ENCODE results near the gene AEBP2. TPM values are rescaled to one million over a fixed set of nuclear protein-coding genes. Genes with fewer than 3 reads are reported as not detected.
A peak's percentile ranks its signal among the peaks of the same experiment; 100 is the strongest.
"Not testable (repeated sequence)": the region's sequence is repeated elsewhere in the genome, so short reads cannot be mapped to it uniquely, and the experiment has no call there.

AEBP2 gene
- total RNA-seq, 2 experiments from 2014 or later, result 44.7 to 45.0 TPM

GRCh38 chr12:19410211-19410610, 29.1 kb upstream of the AEBP2 start:
- ChIA-PET POLR2A (no interaction called here), CTCF (no interaction called here)
- Mint-ChIP-seq H3K4me1 (ENCODE audit: low read depth) (no peaks in the 10 kb centered on the region), H3K27ac (no peak overlapping the region), H3K9me3 (no peaks in the 10 kb centered on the region), H3K4me3 (no peak overlapping the region), H3K36me3 (no peaks in the 10 kb centered on the region), H3K27me3 (no peaks in the 10 kb centered on the region)
- DNase-seq, result no peak
- intact Hi-C loops (cut with micrococcal nuclease), result no loop called here

- POLR2A ChIA-PET, result no interaction called here
- H3K9me3 Mint-ChIP-seq, result no peaks in the 10 kb centered on the region
- CTCF ChIA-PET, result no interaction called here
- no peak overlapping the region for H3K4me3 Mint-ChIP-seq
- no peaks in the 10 kb centered on the region for H3K4me1 Mint-ChIP-seq (ENCODE audit: low read depth)
- intact Hi-C loops (cut with micrococcal nuclease), result no loop called here
- no peaks in the 10 kb centered on the region for H3K27me3 Mint-ChIP-seq
- no peak for DNase-seq
- no peaks in the 10 kb centered on the region for H3K36me3 Mint-ChIP-seq
- H3K27ac Mint-ChIP-seq, result no peak overlapping the region
Observed at GRCh38 chr12:19410629-19411185, 28.6 kb upstream of the AEBP2 start.

GRCh38 chr12:19411234-19412204, 27.8 kb upstream of the AEBP2 start:
- no peak for DNase-seq
- Mint-ChIP-seq H3K9me3 (no peaks in the 10 kb centered on the region), H3K27me3 (no peaks in the 10 kb centered on the region), H3K27ac (no peak overlapping the region), H3K4me1 (ENCODE audit: low read depth) (no peaks in the 10 kb centered on the region), H3K36me3 (no peaks in the 10 kb centered on the region), H3K4me3 (no peak overlapping the region)
- CTCF ChIA-PET, result no interaction called here
- intact Hi-C loops (cut with micrococcal nuclease), result no loop called here
- POLR2A ChIA-PET, result no interaction called here

GRCh38 chr12:19412844-19413243, 26.4 kb upstream of the AEBP2 start:
- H3K9me3 Mint-ChIP-seq, result no peaks in the 10 kb centered on the region
- no peaks in the 10 kb centered on the region for H3K36me3 Mint-ChIP-seq
- H3K4me3 Mint-ChIP-seq, result no peak overlapping the region
- H3K27ac Mint-ChIP-seq, result no peak overlapping the region
- POLR2A ChIA-PET, result no interaction called here
- no peak for DNase-seq
- peaks cover 2% of the 10 kb centered on the region for H3K4me1 Mint-ChIP-seq (ENCODE audit: low read depth)
- intact Hi-C loops (cut with micrococcal nuclease), result no loop called here
- CTCF ChIA-PET, result no interaction called here
- H3K27me3 Mint-ChIP-seq, result no peaks in the 10 kb centered on the region

GRCh38 chr12:19413582-19413981, 25.7 kb upstream of the AEBP2 start:
- H3K4me3 Mint-ChIP-seq; H3K9me3 Mint-ChIP-seq; CTCF ChIA-PET; H3K27me3 Mint-ChIP-seq; intact Hi-C loops (cut with micrococcal nuclease); H3K4me1 Mint-ChIP-seq (ENCODE audit: low read depth); DNase-seq; POLR2A ChIA-PET; H3K36me3 Mint-ChIP-seq; H3K27ac Mint-ChIP-seq: not testable (repeated sequence)

- ChIA-PET POLR2A (no interaction called here), CTCF (no interaction called here)
- Mint-ChIP-seq H3K4me3 (no peak overlapping the region), H3K27ac (no peak overlapping the region), H3K27me3 (no peaks in the 10 kb centered on the region), H3K4me1 (ENCODE audit: low read depth) (peaks cover 2% of the 10 kb centered on the region), H3K36me3 (no peaks in the 10 kb centered on the region), H3K9me3 (no peaks in the 10 kb centered on the region)
- intact Hi-C loops (cut with micrococcal nuclease), result no loop called here
- no peak for DNase-seq
Observed at GRCh38 chr12:19415563-19415962, 23.7 kb upstream of the AEBP2 start.

- ChIA-PET POLR2A (no interaction called here), CTCF (no interaction called here)
- no peaks in the 10 kb centered on the region for H3K9me3 Mint-ChIP-seq
- no peaks in the 10 kb centered on the region for H3K36me3 Mint-ChIP-seq
- DNase-seq, result no peak
- intact Hi-C loops (cut with micrococcal nuclease), result no loop called here
- no peak overlapping the region for H3K4me3 Mint-ChIP-seq
- H3K27ac Mint-ChIP-seq, result no peak overlapping the region
- no peaks in the 10 kb centered on the region for H3K27me3 Mint-ChIP-seq
- peaks cover 5% of the 10 kb centered on the region for H3K4me1 Mint-ChIP-seq (ENCODE audit: low read depth)
Observed at GRCh38 chr12:19419086-19419485, 20.2 kb upstream of the AEBP2 start.

GRCh38 chr12:19421503-19422282, 17.6 kb upstream of the AEBP2 start:
- no peaks in the 10 kb centered on the region for H3K9me3 Mint-ChIP-seq
- no peak overlapping the region for H3K4me3 Mint-ChIP-seq
- ChIA-PET CTCF (no interaction called here), POLR2A (no interaction called here)
- intact Hi-C loops (cut with micrococcal nuclease), result no loop called here
- no peak for DNase-seq
- H3K4me1 Mint-ChIP-seq (ENCODE audit: low read depth), result peaks cover 5% of the 10 kb centered on the region
- H3K27ac Mint-ChIP-seq, result no peak overlapping the region
- no peaks in the 10 kb centered on the region for H3K36me3 Mint-ChIP-seq
- no peaks in the 10 kb centered on the region for H3K27me3 Mint-ChIP-seq

GRCh38 chr12:19423166-19423930, 15.9 kb upstream of the AEBP2 start:
- Mint-ChIP-seq H3K36me3 (no peaks in the 10 kb centered on the region), H3K27me3 (no peaks in the 10 kb centered on the region), H3K27ac (no peak overlapping the region), H3K9me3 (peaks cover 2% of the 10 kb centered on the region), H3K4me3 (no peak overlapping the region), H3K4me1 (ENCODE audit: low read depth) (peaks cover 6% of the 10 kb centered on the region)
- ChIA-PET CTCF (no interaction called here), POLR2A (no interaction called here)
- DNase-seq, result no peak
- intact Hi-C loops (cut with micrococcal nuclease), result no loop called here

- no peak overlapping the region for H3K4me3 Mint-ChIP-seq
- DNase-seq, result no peak
- CTCF ChIA-PET, result no interaction called here
Observed at GRCh38 chr12:19428246-19428645, 11.0 kb upstream of the AEBP2 start.

GRCh38 chr12:19429491-19429890, 9.8 kb upstream of the AEBP2 start:
- H3K9me3 Mint-ChIP-seq; H3K27ac Mint-ChIP-seq; H3K27me3 Mint-ChIP-seq; CTCF ChIA-PET; POLR2A ChIA-PET; DNase-seq; H3K36me3 Mint-ChIP-seq; H3K4me3 Mint-ChIP-seq; intact Hi-C loops (cut with micrococcal nuclease): not testable (repeated sequence)
- peaks cover 26% of the 10 kb centered on the region for H3K4me1 Mint-ChIP-seq (ENCODE audit: low read depth)

More at GRCh38 chr12:19428246-19428645, 11.0 kb upstream of the AEBP2 start:
- H3K9me3 Mint-ChIP-seq, result peaks cover 5% of the 10 kb centered on the region
- H3K27ac Mint-ChIP-seq, result no peak overlapping the region
- H3K36me3 Mint-ChIP-seq, result peaks cover 3% of the 10 kb centered on the region
- intact Hi-C loops (cut with micrococcal nuclease), result no loop called here
- POLR2A ChIA-PET, result interaction anchor here (0.6 kb wide), 1 partner anchor 542 kb away, joined by 3 read pairs; no protein-coding TSS in a partner anchor
- no peaks in the 10 kb centered on the region for H3K27me3 Mint-ChIP-seq
- H3K4me1 Mint-ChIP-seq (ENCODE audit: low read depth), result peaks cover 23% of the 10 kb centered on the region

GRCh38 chr12:19430988-19431387, 8.3 kb upstream of the AEBP2 start:
- Mint-ChIP-seq H3K4me1 (ENCODE audit: low read depth) (peaks cover 31% of the 10 kb centered on the region), H3K9me3 (peaks cover 5% of the 10 kb centered on the region), H3K4me3 (no peak overlapping the region), H3K27me3 (no peaks in the 10 kb centered on the region), H3K27ac (peak overlapping the region; percentile 99), H3K36me3 (peaks cover 3% of the 10 kb centered on the region)
- ChIA-PET POLR2A (interaction anchor here (1.4 to 2.1 kb wide), 4 partner anchors 10 to 52 kb away, joined by 5 to 11 read pairs (median 8); no protein-coding TSS in a partner anchor), CTCF (no interaction called here)
- no peak for DNase-seq
- intact Hi-C loops (cut with micrococcal nuclease), result loop anchor here (1.0 to 5.0 kb wide), 6 partner anchors 14 to 559 kb away; partner anchors contain the start of gene PLEKHA5
